Measurements from ENCODE around the gene PLEKHG3. TPM values are rescaled to one million over a fixed set of nuclear protein-coding genes. Genes with fewer than 3 reads are reported as not detected.
A peak's percentile ranks its signal among the peaks of the same experiment; 100 is the strongest.

PLEKHG3 gene
- total and polyA plus RNA-seq, 2 donors (not counting 1 experiment from before 2014, with no cell fraction given): 0.17 to 3.0 TPM

- Histone ChIP-seq H3K36me3 (ENCODE audit: control insufficient read depth, insufficient read depth, low read length) (no peaks in the 10 kb centered on the region), H3K4me1 (ENCODE audit: control insufficient read depth, extremely low read depth, insufficient read depth, low read length) (peaks cover 29% of the 10 kb centered on the region), H3K79me2 (ENCODE audit: control insufficient read depth, insufficient read depth, low read length) (no peaks in the 10 kb centered on the region), H4K20me1 (ENCODE audit: control insufficient read depth, extremely low read depth, insufficient read depth, low read length) (no peaks in the 10 kb centered on the region), H3K27ac (ENCODE audit: insufficient read depth, low read length) (no peak overlapping the region), H2AFZ (ENCODE audit: low read length) (no peak overlapping the region), H3K9me3 (ENCODE audit: control insufficient read depth, insufficient read depth, low read depth, low read length) (no peaks in the 10 kb centered on the region), H3K4me2 (ENCODE audit: extremely low read depth, insufficient read depth, low read length) (peak overlapping the region; percentile 11), H3K27me3 (ENCODE audit: control insufficient read depth, insufficient read depth, low read length) (peaks cover 2% of the 10 kb centered on the region), H3K4me3 (replicated peaks in 1 of 4; ENCODE audit: control extremely low read depth in 1 of 4, insufficient read depth in 1 of 4, low read depth in 3 of 4, low read length in 4 of 4) (no peak overlapping the region), H3K9ac (ENCODE audit: insufficient read depth, low read length) (no peak overlapping the region)
- DNase-seq (ENCODE audit: low read depth in 2 of 2): peak; percentile 30 to 94
- TF ChIP-seq EZH2 (IDR thresholded peaks at IDR 0.05; ENCODE audit: low read length, missing control alignments) (no peak), CTCF (conservative IDR thresholded peaks at IDR 0.05 in 1 of 2, IDR thresholded peaks at IDR 0.05 in 1 of 2; ENCODE audit: low read depth in 1 of 2, low read length in 2 of 2) (no peak)
These were observed 15.9 kb downstream of the PLEKHG3 start for GRCh38 chr14:64720131-64720576.

- H3K9me3 ChIP-seq (ENCODE audit: control insufficient read depth, insufficient read depth, low read depth, low read length): no peaks in the 10 kb centered on the region
- peak in 1 of 2 donors; percentile 92 for DNase-seq (ENCODE audit: low read depth in 2 of 2)
- H3K4me2 ChIP-seq (ENCODE audit: extremely low read depth, insufficient read depth, low read length): no peak overlapping the region
- H3K36me3 ChIP-seq (ENCODE audit: control insufficient read depth, insufficient read depth, low read length): no peaks in the 10 kb centered on the region
- peaks cover 29% of the 10 kb centered on the region for H3K4me1 ChIP-seq (ENCODE audit: control insufficient read depth, extremely low read depth, insufficient read depth, low read length)
- TF ChIP-seq EZH2 (IDR thresholded peaks at IDR 0.05; ENCODE audit: low read length, missing control alignments) (no peak), CTCF (conservative IDR thresholded peaks at IDR 0.05 in 1 of 2, IDR thresholded peaks at IDR 0.05 in 1 of 2; ENCODE audit: low read depth in 1 of 2, low read length in 2 of 2) (no peak)
- no peaks in the 10 kb centered on the region for H3K79me2 ChIP-seq (ENCODE audit: control insufficient read depth, insufficient read depth, low read length)
- H2AFZ ChIP-seq (ENCODE audit: low read length): no peak overlapping the region
- H3K27me3 ChIP-seq (ENCODE audit: control insufficient read depth, insufficient read depth, low read length): peaks cover 2% of the 10 kb centered on the region
- no peak overlapping the region for H3K4me3 ChIP-seq (replicated peaks in 1 of 4; ENCODE audit: control extremely low read depth in 1 of 4, insufficient read depth in 1 of 4, low read depth in 3 of 4, low read length in 4 of 4)
- H3K27ac ChIP-seq (ENCODE audit: insufficient read depth, low read length): no peak overlapping the region
- H3K9ac ChIP-seq (ENCODE audit: insufficient read depth, low read length): no peak overlapping the region
- no peaks in the 10 kb centered on the region for H4K20me1 ChIP-seq (ENCODE audit: control insufficient read depth, extremely low read depth, insufficient read depth, low read length)
These were observed 17.2 kb downstream of the PLEKHG3 start for GRCh38 chr14:64721391-64721791.

GRCh38 chr14:64721899-64722298 lies 17.7 kb downstream of the PLEKHG3 start:
- H3K9me3 ChIP-seq (ENCODE audit: control insufficient read depth, insufficient read depth, low read depth, low read length): no peaks in the 10 kb centered on the region
- no peak overlapping the region for H3K4me2 ChIP-seq (ENCODE audit: extremely low read depth, insufficient read depth, low read length)
- peaks cover 29% of the 10 kb centered on the region for H3K4me1 ChIP-seq (ENCODE audit: control insufficient read depth, extremely low read depth, insufficient read depth, low read length)
- H3K36me3 ChIP-seq (ENCODE audit: control insufficient read depth, insufficient read depth, low read length): no peaks in the 10 kb centered on the region
- H2AFZ ChIP-seq (ENCODE audit: low read length): no peak overlapping the region
- H4K20me1 ChIP-seq (ENCODE audit: control insufficient read depth, extremely low read depth, insufficient read depth, low read length): no peaks in the 10 kb centered on the region
- H3K4me3 ChIP-seq (replicated peaks in 1 of 4; ENCODE audit: control extremely low read depth in 1 of 4, insufficient read depth in 1 of 4, low read depth in 3 of 4, low read length in 4 of 4): no peak overlapping the region
- no peak for DNase-seq (ENCODE audit: low read depth in 2 of 2)
- H3K27me3 ChIP-seq (ENCODE audit: control insufficient read depth, insufficient read depth, low read length): peaks cover 2% of the 10 kb centered on the region
- TF ChIP-seq CTCF (conservative IDR thresholded peaks at IDR 0.05 in 1 of 2, IDR thresholded peaks at IDR 0.05 in 1 of 2; ENCODE audit: low read depth in 1 of 2, low read length in 2 of 2) (no peak), EZH2 (IDR thresholded peaks at IDR 0.05; ENCODE audit: low read length, missing control alignments) (no peak)
- no peak overlapping the region for H3K27ac ChIP-seq (ENCODE audit: insufficient read depth, low read length)
- H3K9ac ChIP-seq (ENCODE audit: insufficient read depth, low read length): no peak overlapping the region
- no peaks in the 10 kb centered on the region for H3K79me2 ChIP-seq (ENCODE audit: control insufficient read depth, insufficient read depth, low read length)

Measured in fibroblast of lung (primary cell).